ENCODE data around the gene C9orf43.
"Not testable (repeated sequence)": the region's sequence is repeated elsewhere in the genome, so short reads cannot be mapped to it uniquely, and the experiment has no call there.

Gene C9orf43, protein sequence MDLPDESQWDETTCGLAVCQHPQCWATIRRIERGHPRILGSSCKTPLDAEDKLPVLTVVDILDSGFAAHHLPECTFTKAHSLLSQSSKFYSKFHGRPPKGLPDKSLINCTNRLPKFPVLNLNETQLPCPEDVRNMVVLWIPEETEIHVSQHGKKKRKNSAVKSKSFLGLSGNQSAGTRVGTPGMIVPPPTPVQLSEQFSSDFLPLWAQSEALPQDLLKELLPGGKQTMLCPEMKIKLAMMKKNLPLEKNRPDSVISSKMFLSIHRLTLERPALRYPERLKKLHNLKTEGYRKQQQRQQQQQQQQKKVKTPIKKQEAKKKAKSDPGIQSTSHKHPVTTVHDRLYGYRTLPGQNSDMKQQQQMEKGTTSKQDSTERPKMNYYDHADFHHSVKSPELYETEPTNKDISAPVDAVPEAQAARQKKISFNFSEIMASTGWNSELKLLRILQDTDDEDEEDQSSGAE

DNA sequence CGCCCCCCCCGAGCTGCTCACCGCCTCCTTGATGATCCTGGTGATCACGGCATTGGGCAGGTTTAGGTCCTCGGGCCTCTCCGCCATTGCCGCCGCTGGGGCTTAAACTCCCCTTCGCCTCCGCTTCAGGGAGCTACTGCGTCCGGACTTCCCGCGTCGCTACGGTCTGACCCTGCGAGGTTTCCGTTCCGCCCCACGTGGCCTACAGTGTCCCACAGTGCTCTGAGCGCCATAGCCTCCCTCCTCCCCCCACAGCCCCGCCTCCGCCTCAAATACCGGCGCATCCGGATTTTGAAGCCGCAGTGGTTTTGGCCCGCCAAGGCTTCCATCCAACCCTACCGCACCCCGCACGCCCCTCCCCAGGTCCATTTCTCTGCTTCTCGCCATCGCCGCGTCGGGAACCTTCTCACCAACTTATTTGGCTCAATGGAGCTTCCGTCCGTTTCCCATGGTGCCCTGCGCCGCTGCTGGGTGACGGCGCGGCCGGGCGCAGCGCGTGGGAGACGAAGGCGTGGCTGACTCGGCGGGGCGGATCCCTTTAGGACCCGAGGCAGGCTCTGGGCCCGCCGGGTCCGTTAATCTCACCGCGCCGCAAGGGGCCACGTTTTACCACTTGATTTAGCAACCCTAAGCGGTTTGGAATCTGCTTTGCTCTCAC, at the start of gene C9orf43, which contains the start of gene POLE3:
TSS of gene C9orf43 (plus strand) at position 541 of the 658 bp plus-strand sequence. CDS start 2,747 bp downstream, outside the sequence.
TSS of gene POLE3 (minus strand) at position 469 of the 658 bp plus-strand sequence. CDS start at position 87, 382 bp downstream.
- peak; percentile 96 for DNase-seq (ENCODE audit: low spot score)

DNA sequence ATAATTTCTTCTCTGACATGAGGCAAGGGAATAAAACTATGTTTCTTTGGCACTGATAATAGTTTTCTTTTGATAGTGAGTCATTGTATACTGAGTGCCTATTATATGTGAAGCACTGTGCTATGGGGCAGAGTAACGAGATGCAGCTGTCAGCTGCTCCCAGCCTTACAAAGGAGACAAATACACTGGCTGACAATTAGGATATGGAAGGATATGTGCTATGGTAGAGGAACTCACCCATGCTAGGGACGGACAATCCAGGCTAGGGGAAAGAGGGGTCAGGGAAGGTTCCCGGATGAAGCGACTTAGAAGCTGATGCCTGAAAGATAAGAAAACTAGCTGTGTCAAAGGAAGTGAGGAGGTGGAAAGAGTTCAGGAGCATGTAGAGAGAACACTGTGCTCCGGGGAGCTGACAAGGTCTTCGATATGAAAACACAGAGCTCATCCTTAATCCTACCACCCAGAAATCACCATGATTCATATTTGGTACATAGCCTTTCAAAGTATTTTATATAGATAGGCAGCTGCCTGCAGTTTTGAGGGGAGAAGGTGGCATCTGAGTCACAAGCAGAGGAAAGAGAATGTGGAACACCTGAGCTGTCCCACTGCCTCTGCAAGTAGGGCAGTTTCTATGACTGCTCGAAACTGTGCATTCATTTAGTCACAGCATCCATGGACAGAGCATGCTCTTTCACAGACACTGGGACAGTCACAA, 49.1 kb upstream of the C9orf43 start:
- DNase-seq (ENCODE audit: low spot score) = peak; percentile 52

DNA sequence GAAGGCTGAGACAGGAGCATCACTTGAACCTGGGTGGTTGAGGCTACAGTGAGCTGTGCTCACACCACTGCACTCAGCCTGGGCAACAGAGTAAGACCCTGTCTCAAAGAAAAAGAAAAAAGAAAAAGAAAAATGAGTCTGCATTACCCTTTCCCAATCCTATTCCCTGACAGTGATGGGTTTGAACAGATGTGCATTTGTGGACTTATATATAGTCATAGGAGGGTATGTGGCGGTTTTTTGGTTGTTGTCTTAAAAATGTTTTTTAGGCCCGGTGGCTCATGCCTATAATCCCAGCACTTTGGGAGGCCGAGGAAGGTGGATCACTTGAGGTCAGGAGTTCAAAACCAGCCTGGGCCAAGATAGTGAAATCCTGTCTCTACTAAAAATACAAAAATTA, 47.2 kb upstream of the C9orf43 start:
- no peak for DNase-seq (ENCODE audit: low spot score)

DNA sequence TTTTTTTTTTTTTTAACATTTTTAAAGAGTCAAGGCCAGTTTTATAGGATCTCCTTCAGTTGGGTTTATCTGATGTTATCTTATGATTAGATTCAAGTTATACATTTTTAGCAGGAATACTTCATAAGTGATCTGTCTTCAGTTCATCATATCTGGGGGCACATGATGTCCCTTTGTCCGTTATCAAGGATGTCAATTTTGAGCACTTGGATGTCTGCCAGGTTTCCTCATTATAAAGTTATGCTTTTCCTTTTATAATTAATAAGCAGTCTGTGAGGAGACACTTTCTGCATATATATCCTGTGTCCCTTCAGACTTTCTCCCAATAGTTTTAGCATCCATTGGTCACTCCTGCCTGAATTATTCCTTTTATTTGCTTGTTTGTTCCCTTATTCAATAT, 45.6 kb upstream of the C9orf43 start:
- no peak for DNase-seq (ENCODE audit: low spot score)

DNA sequence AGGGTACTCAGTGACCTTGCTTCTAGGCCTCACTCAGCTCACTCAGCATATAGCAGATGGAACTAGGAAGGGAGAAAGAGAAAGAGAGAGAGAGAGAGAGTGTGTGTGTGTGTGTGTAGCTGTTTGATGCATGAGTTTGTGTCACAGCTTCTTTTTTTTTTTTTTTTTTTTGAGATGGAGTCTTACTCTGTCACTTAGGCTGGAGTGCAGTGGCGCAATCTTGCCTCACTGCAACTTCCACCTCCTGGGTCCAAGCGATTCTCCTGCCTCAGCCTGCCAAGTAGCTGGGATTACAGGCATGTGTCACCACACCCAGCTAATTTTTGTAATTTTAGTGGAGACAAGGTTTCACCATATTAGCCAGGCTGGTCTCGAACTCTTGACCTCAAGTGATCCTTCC, 44.9 kb upstream of the C9orf43 start:
- DNase-seq (ENCODE audit: low spot score) = not testable (repeated sequence)

DNA sequence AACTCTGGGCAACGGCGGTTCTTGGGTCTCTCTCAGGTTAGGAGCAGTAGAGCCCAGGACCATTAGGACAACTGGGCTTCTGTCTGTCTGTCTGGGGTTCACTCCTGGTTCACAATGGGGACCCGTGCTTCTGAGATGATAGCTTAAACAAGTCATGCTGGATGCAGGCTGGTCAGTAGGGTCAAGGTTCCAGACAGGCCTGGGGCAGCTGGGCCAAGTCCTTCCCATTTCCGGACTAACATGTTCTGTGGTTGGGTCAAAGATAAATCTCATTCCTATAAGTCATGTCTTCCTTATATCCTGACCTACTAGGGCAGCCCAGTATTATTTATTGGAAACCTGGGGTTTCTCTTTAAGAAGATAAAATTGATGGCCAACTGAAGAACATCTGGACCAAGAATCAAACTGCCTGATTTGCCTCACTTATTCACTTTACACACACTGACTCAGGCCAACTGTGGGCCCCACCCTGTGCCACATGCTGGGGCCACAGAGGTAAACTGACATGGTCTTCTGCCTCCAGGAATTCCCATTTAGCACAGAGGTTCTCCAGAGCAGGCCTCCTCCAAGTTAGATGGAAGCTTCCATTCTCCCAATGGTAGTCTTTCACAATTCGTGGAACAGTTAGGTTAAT, 42.1 kb upstream of the C9orf43 start:
- DNase-seq (ENCODE audit: low spot score) = no peak

DNA sequence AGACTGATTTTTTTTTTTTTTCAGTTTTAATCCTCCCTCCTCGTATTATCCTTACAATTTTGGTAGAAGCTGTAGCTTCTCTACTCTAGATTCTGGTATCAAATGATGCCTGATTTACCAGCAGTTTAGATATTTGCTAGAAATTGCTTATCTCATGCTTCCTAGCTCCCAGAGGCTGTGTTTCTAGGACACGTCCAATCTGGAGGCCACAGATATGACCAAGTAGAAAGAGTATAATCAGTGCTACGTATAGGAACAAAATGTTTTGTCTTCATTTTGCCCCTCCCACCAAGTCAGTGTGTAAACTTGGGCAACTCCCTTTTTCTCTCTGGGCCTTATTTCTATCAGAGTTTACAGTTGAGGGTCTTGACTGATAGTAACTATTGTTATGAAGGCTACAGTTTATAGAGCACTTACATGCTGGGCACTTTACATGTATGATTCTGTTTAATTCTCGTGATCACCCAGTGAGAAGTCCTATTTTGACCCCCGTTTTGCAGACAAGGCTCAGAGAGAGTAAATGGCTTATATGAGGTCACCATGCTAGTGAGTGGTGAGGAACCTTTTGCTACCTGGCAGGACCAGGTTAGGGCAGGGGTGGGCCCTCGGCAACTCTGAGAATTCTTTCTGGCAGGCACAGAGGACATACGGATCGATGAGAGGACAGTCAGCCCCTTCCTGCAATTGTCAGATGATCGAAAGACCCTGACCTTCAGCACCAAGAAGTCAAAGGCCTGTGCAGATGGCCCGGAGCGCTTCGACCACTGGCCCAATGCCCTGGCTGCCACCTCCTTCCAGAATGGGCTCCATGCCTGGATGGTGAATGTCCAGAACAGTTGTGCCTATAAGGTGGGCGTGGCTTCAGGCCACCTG, 41.3 kb upstream of the C9orf43 start:
- DNase-seq (ENCODE audit: low spot score) = no peak

DNA sequence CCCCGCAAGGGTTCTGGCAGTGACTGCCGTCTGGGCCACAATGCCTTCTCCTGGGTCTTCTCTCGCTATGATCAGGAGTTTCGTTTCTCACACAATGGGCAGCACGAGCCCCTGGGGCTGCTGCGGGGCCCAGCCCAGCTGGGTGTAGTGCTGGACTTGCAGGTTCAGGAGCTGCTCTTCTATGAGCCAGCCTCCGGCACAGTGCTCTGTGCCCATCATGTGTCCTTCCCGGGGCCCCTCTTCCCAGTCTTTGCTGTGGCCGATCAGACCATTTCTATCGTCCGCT, 40.7 kb upstream of the C9orf43 start:
- DNase-seq (ENCODE audit: low spot score) = no peak

DNA sequence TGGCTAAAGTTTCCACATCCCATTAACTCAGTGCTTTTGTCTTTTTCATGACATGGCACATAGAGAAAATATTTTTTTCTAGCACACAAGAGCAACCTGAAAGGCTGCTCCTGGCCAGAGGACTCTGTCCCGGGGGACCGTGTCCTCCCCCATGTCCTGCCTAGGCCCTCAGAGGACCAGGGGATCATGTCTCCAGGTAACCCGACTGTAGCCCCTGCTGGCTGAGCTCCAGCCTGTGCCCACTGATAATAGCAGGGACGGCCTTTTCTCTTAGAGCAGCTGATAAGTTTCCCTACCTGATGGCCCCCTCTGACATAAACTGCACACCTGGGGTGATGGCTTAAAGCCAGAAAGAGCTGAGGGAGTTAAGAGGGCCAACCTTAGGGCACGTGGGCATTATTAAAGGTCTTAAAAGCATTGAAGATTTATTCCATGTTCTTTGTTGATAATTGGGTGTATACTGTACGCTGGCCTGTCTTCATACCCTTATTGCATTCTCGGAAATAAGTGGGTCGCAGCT, 39.7 kb upstream of the C9orf43 start:
- DNase-seq (ENCODE audit: low spot score) = no peak

DNA sequence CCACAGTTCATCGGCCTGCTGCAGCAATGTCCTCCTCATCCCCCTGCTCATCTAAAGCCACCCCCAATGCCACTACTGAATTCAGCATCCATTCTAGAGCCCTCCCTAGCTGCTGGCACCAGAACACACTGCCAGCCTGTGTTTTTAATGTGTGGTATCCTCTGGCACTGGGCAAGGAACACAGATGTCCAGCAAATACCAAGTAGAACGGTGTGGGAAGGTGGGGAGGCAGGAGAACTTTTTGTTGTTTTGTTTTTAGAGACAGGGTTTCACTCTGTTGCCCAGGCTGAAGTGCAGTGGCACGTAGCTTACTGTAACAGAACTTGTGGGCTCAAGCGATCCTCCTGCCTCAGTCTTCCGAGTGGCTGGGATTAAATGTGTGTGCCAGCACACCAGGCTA, 38.5 kb upstream of the C9orf43 start:
- no peak for DNase-seq (ENCODE audit: low spot score)

DNA sequence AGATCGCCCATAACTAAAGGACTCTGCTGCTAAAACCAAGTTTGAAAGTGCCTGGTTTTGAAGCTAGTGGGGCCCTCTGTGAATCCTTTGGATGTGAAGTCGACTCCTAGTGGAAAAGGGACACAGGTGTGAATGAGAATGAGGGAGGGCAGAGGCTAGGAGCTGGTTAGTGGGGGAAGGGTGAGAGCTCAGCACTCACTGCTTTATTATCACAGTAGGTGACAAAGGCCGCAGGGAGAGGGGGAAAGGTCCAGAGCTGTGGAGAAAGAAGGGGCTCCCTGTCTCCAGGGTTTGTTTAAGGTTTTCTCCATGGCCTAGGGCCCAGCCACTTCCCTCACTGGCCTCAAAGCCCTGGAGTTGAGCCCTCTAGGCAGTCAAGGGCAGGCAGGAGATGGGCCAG, 37.3 kb upstream of the C9orf43 start:
- no peak for DNase-seq (ENCODE audit: low spot score)

DNA sequence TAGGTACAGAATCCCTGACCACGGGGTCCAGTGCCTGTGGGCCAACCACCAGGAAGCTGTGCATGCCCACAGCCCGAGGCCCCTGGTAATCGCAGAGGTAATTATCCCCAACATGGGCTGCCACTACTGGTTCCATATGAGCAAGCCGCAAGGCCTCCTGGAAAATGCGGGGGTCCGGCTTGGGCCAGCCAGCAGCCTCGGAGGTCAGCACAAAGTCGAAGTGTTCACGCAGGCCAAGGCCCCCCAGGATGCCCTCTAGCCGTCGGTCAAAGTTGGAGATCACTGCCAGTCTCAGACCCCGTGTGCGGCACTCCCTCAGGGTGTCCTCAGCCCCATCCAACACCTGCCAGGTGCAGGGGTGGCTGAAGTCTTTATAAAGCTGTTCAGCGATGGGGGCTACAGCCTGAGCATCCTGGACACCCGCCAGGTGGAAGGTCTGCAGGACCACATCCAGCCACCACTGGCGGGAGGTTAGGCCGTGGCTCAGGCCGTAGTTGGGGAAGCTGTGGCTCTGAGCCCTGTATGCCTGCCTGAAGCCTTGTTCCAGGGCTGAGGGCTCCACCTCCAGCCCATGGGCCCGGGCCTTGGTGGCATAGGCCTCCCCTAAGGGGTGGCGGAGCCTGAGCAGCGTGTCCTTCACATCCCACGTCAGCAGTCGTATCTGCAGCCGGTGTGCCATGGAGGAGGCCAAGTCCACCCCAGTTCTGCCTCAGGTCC, 36.7 kb upstream of the C9orf43 start:
- DNase-seq (ENCODE audit: low spot score) = no peak

DNA sequence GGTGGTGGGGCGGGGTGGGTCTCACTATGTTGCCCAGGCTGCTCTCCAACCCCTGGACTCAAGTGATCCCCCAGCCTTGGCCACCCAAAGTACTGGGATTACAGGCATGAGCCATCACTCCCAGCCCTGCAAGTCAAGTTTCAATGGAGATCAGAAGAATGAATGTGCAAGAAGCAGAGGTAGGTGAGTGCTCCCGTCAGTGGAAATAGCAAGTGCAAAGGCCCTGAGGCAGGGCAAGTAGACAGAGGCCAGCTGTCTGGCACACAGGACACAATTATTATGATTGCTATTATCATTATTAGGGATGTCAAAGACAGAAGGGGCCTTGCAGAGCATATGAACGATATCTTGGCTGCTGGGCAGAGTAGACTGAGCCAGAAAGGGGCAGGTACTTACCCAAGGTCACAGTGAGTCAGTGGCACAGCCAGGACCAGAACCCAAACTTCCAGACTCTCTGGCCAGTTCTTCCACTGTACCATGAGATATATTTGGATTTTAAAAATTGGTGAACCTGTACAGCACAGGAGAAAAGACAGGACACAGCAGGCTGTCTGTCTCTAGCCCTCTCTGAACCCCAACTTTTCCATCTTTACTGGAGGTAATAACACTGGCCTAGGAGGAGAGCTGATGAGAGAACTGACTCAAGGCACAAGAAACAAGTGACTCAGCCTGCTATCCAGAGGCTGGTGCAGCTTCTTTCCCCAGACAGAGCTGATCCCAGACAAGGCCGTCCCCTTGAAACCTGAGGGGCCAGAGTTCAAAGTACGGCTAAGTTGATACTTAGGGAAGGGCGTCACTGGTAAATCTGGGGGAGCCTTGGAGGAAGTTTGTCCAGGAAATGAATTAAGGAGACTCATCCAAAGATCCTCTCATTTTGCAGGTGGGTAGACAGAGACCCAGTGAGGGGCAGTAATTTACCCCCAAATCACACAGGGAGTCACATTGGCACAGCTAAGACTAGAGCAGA, 35.2 kb upstream of the C9orf43 start:
- DNase-seq (ENCODE audit: low spot score) = no peak

DNA sequence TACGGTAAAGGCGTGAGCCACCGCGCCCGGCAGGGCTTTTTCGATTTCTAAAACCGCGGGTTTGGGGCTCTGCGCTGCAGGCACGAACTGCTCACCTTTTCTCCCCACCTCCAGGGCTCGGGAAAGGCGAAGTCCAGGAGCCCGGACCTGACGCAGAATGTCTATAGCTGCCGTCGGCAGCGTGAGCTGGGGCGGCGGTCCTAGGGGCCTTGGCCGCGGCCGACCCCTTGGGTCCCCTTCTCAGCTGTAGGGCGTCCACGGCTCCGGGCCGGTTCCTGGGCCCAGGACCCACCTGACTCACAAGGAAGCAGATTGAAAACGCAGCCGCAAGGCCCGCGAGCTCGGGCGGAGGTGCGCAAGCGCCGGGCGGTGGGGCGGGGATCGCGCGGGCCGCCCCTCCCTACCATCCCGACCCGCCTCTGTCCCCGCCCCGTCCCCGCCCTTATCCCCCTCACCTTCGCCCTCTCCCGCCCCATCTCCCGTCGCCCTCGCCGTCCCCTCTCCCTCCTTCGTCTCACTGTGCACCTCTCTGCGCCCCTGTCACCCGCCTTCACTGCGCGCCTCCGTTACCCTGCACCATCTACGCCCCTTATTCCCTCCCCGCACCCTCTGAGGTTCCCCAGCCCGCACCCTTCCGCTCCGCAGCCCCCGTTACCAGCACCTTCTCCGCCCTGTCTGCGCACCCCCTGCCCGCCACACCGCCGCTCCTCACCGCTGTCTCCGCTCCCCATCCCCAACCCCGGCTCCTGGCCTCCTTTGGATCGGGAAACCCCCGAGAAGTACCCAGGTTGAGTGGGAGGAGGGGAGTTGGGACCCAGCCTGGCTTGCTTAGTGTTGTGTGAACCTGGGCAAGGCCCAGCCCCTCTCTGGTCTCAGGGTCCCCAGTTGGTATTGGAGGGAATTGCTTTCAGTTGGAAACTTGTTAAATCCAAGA, 33.6 kb upstream of the C9orf43 start, which contains the start of gene HDHD3:
TSS of gene HDHD3 (minus strand) at position 353 of the 934 bp plus-strand sequence. CDS start 2,632 bp downstream, outside the sequence.
- peak; percentile 84 for DNase-seq (ENCODE audit: low spot score)

DNA sequence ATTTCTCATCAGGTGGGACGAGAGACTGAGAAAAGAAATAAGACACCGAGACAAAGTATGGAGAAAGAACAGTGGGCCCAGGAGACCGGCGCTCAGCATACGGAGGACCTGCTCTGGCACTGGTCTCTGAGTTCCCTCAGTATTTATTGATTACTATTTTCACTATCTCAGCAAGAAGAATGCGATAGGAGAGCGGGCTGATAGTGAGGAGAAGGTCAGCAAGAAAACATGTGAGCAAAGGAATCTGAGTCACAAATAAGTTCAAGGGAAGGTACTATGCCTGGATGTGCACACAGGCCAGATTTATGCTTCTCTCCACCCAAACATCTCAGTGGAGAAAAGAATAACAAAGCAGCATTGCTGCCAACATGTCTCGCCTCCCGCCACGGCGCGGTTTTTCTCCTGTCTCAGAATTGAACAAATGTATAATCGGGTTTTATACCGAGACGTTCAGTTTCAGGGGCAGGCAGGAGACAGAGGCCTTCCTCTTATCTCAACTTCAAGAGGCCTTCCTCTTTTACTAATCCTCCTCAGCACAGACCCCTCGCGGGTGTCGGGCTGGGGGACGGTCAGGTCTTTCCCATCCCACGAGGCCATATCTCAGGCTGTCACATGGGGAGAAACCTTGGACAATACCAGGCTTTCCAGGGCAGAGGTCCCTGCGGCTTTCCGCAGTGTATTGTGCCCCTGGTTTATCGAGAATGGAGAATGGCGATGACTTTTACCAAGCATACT, 31.3 kb upstream of the C9orf43 start:
- not testable (repeated sequence) for DNase-seq (ENCODE audit: low spot score)

DNA sequence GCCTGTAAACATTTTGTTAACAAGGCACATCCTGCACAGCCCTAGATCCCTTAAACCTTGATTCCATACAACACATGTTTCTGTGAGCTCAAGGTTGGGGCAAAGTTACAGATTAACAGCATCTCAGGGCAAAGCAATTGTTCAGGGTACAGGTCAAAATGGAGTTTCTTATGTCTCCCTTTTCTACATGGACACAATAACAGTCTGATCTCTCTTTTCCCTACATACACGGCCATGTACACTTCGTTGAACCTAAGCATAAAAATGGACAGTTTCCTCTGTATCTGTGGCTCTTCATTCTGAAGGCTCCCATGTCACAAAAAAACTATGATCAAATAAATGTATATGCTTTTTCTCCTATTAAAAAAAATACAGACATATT, 30.7 kb upstream of the C9orf43 start:
- DNase-seq (ENCODE audit: low spot score) = not testable (repeated sequence)

DNA sequence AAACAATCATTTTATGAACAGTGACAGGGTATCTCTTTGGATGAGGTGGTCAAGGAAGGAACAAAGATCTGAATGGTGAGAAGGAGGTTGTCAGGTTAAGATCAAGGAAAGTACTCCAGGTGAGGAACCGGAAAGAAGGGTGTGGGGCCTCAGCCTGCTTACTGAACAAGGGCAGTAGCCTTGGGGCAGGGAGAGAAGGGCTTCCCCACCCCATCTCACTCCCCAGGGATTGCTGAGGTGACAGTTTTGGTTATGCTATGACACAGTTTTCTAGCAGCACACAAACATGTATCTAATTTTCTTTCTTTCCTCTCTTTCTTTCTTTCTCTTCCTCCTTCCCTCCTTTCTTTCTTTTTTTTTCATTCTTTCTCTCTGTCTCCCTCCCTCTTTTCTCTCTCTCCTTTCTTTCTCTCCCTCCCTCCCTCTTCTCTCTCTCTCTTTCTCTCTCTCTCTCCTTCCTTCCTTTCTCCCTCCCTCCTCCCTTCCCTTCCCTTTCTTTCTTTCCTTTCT, 29.6 kb upstream of the C9orf43 start:
- no peak for DNase-seq (ENCODE audit: low spot score)
